HepG2 (cell line): ENCODE data around the gene GRM2. TPM values are rescaled to one million over a fixed set of nuclear protein-coding genes. Genes with fewer than 3 reads are reported as not detected.

ENCODE experiments used
- ATAC-seq: fragments of 200-7000 bp; cut with Tn5 transposase; 3 replicates; pipeline ENCODE4 v1.9.1; 2020; ENCODE audit warnings: mild to moderate bottlenecking, moderate library complexity
- BruUV-seq: library from RNA; stranded (reverse); fragments of 400-500 nt; replicated peaks from 2 replicates; lab custom pipeline; 2021; lab: Mats Ljungman, UMichigan
- CTCF ChIA-PET: fragments of 300-600 bp; formaldehyde crosslinking; extraction: SDS; loops from one replicate; lab custom pipeline; 2021; ENCODE audit warnings: low total read pairs, inconsistent platforms, low intra/inter-chr PET ratio; lab: Yijun Ruan, JAX
- POLR2A ChIA-PET: fragments of 350-600 bp; sonication (Branson Sonifier 250); formaldehyde crosslinking; loops from one replicate; lab custom pipeline; 2020; ENCODE audit warnings: antibody characterized with exemption, inconsistent platforms; lab: Yijun Ruan, JAX
- DNase-seq: peaks from one replicate; pipeline ENCODE4 v3.0.0-alpha.2; 2015; ENCODE audit warnings: low spot score
- FAIRE-seq: peaks from 3 replicates; lab custom pipeline; 2011; peaks lifted over from hg19 to GRCh38; lab: Jason Lieb, UNC
- H2AFZ ChIP-seq: one replicate; pipeline ENCODE4 v1.6.1; 2011; ENCODE audit warnings: low read length, inconsistent platforms
- H3K27ac ChIP-seq: fragments of 300-600 bp; 3 replicates; pipeline ENCODE4 v1.8.0; 2011; ENCODE audit warnings: mixed run types, mild to moderate bottlenecking, mixed read lengths, low read length, inconsistent platforms; ENCODE audit not compliant: insufficient read depth; ENCODE audit errors: extremely low read length
- H3K27me3 ChIP-seq, 2 experiments: fragments of 200-600 bp in 1 of 2; 2 replicates in 1 of 2; 3 replicates in 1 of 2; pipeline versions ENCODE4 v1.6.0 to v1.8.0; 2011; ENCODE audit warnings: low read length in 2 of 2, mild to moderate bottlenecking in 2 of 2, moderate library complexity in 2 of 2, inconsistent platforms in 1 of 2; ENCODE audit not compliant: insufficient read depth in 2 of 2, control insufficient read depth in 1 of 2
- H3K36me3 ChIP-seq, 2 experiments: fragments of 200-600 bp in 1 of 2; replicated peaks in 1 of 2; 2 replicates in 1 of 2; 3 replicates in 1 of 2; pipeline versions ENCODE4 v1.5.1 to v1.8.0; 2011; ENCODE audit warnings: low read length in 2 of 2, inconsistent platforms in 1 of 2; ENCODE audit not compliant: insufficient read depth in 2 of 2, control insufficient read depth in 1 of 2
- H3K4me1 ChIP-seq: 2 replicates; pipeline ENCODE4 v1.5.1; 2012; ENCODE audit warnings: low read length, inconsistent platforms; ENCODE audit not compliant: insufficient read depth
- H3K4me2 ChIP-seq: 2 replicates; pipeline ENCODE4 v1.6.0; 2011; ENCODE audit warnings: low read depth, low read length, inconsistent platforms
- H3K4me3 ChIP-seq, 3 experiments: fragments of 200-600 bp in 1 of 3; sonication (generic), shearing (Covaris generic) in 1 of 3; replicated peaks in 1 of 3; 2 replicates each; pipeline ENCODE4 v1.5.1; 2011 to 2016; ENCODE audit warnings: low read length in 3 of 3, inconsistent platforms in 2 of 3, low read depth in 2 of 3, mild to moderate bottlenecking in 2 of 3, control low read depth in 1 of 3, mixed read lengths in 1 of 3; ENCODE audit not compliant: insufficient read depth in 1 of 3
- H3K79me2 ChIP-seq: one replicate; pipeline ENCODE4 v1.6.1; 2011; ENCODE audit warnings: low read length, inconsistent platforms; ENCODE audit not compliant: insufficient read depth
- H3K9ac ChIP-seq: 2 replicates; pipeline ENCODE4 v1.6.0; 2011; ENCODE audit warnings: mild to moderate bottlenecking, low read depth, low read length, inconsistent platforms; ENCODE audit not compliant: insufficient read depth
- H3K9me3 ChIP-seq: 2 replicates; pipeline ENCODE4 v1.5.1; 2012; ENCODE audit warnings: mild to moderate bottlenecking, low read length
- H4K20me1 ChIP-seq: 2 replicates; pipeline ENCODE4 v1.6.0; 2011; ENCODE audit warnings: inconsistent platforms, mild to moderate bottlenecking, low read length, moderate library complexity; ENCODE audit not compliant: insufficient read depth
- ADNP ChIP-seq: sonication (generic); formaldehyde crosslinking; IDR thresholded peaks from 2 replicates; pipeline ENCODE4 v1.4.0; 2020; ENCODE audit warnings: missing genetic modification reagents
- KDM2A ChIP-seq: sonication (generic); formaldehyde crosslinking; IDR thresholded peaks from 2 replicates; pipeline ENCODE4 v1.4.0; 2020; ENCODE audit warnings: low read depth, missing genetic modification reagents, borderline replicate concordance
- MAFF ChIP-seq: IDR thresholded peaks from 2 replicates; pipeline ENCODE4 v1.6.1; 2011; ENCODE audit warnings: low read depth, low read length, improper control_type of control experiment
- MXD4 ChIP-seq: IDR thresholded peaks from 2 replicates; pipeline ENCODE4 v1.6.1; 2016; ENCODE audit warnings: mild to moderate bottlenecking, missing biosample characterization, missing genetic modification reagents
- PITX1 ChIP-seq: sonication (generic); formaldehyde crosslinking; IDR thresholded peaks from 2 replicates; pipeline ENCODE4 v1.5.1; 2020; ENCODE audit warnings: mild to moderate bottlenecking, missing genetic modification reagents
- SALL2 ChIP-seq: sonication (generic); formaldehyde crosslinking; IDR thresholded peaks from 2 replicates; pipeline ENCODE4 v1.8.1; 2023; ENCODE audit warnings: mild to moderate bottlenecking, missing genetic modification reagents, inconsistent platforms
- SMARCC2 ChIP-seq: fragments of 450-650 bp; IDR thresholded peaks from 2 replicates; pipeline ENCODE4 v1.6.1; 2017; ENCODE audit warnings: antibody characterized with exemption, mild to moderate bottlenecking
- SPEN ChIP-seq: sonication (generic); formaldehyde crosslinking; IDR thresholded peaks from 2 replicates; pipeline ENCODE4 v1.5.1; 2020; ENCODE audit warnings: low read depth, mild to moderate bottlenecking, missing genetic modification reagents
- SSRP1 ChIP-seq: IDR thresholded peaks from 2 replicates; pipeline ENCODE4 v1.6.1; 2016; ENCODE audit warnings: control low read depth
- ZFP36L2 ChIP-seq: sonication (generic); formaldehyde crosslinking; IDR thresholded peaks from 2 replicates; pipeline ENCODE4 v1.4.0; 2020; ENCODE audit warnings: missing genetic modification reagents
- ZNF136 ChIP-seq: sonication (generic); formaldehyde crosslinking; IDR thresholded peaks from 2 replicates; pipeline ENCODE4 v1.8.1; 2022; ENCODE audit warnings: low read depth, mild to moderate bottlenecking, moderate library complexity, missing genetic modification reagents
- ZNF235 ChIP-seq: sonication (generic); formaldehyde crosslinking; IDR thresholded peaks from 2 replicates; pipeline ENCODE4 v1.8.1; 2023; ENCODE audit warnings: mild to moderate bottlenecking, missing genetic modification reagents, borderline replicate concordance
- ZNF260 ChIP-seq: sonication (generic); formaldehyde crosslinking; IDR thresholded peaks from 2 replicates; pipeline ENCODE4 v1.4.0; 2020; ENCODE audit warnings: missing genetic modification reagents, low read depth, mild to moderate bottlenecking, borderline replicate concordance
- ZNF513 ChIP-seq: sonication (generic); formaldehyde crosslinking; conservative IDR thresholded peaks from 2 replicates; pipeline ENCODE4 v1.5.0; 2020; ENCODE audit warnings: missing genetic modification reagents
- ZNF703 ChIP-seq: sonication (generic); formaldehyde crosslinking; IDR thresholded peaks from 2 replicates; pipeline ENCODE4 v1.5.1; 2020; ENCODE audit warnings: missing genetic modification reagents, mild to moderate bottlenecking, moderate library complexity, borderline replicate concordance
- ZSCAN21 ChIP-seq: sonication (generic); formaldehyde crosslinking; IDR thresholded peaks from 2 replicates; pipeline ENCODE4 v1.8.0; 2022; ENCODE audit warnings: mild to moderate bottlenecking, missing genetic modification reagents, moderate library complexity, borderline replicate concordance
- WGBS: methylation state at CpG from one replicate; pipeline ENCODE4 v1.1.6; 2017; ENCODE audit warnings: low lambda C conversion rate; 5-methylcytosine and 5-hydroxymethylcytosine counted together
- in situ Hi-C: cut with HindIII; loops from 2 replicates; pipeline ENCODE4 v1.10.0; 2017; ENCODE audit warnings: low pct_unique_long_range_greater_than_20kb; ENCODE audit not compliant: extremely low pct_ligation_motif_present
- intact Hi-C: fragments of 100-400 bp; cut with micrococcal nuclease; formaldehyde crosslinking; loops from one replicate; pipeline ENCODE4 v1.10.0; 2022; ENCODE audit not compliant: unreplicated experiment
- polyA plus RNA-seq, 8 experiments: library from polyadenylated mRNA; depleted of rRNA in 3 of 8; stranded (reverse) in 7 of 8; unstranded in 1 of 8; fragments of >200 nt; fragmentation: Illumina TruSeq in 4 of 8; extraction: Trizol in 4 of 8; gene quantifications; 2 replicates each; pipeline versions ENCODE4 v1.2.1 to v1.2.3, GENCODE V29; 2011 to 2016; ENCODE audit warnings: low read depth in 4 of 8, missing spikeins in 1 of 8, mixed read lengths in 1 of 8; ENCODE audit not compliant: insufficient read depth in 1 of 8
- total RNA-seq, 5 experiments: library from RNA; depleted of rRNA; stranded (reverse); fragments of >200 nt; fragmentation: Illumina TruSeq; extraction: Trizol; gene quantifications; 2 replicates each; pipeline ENCODE4 v1.2.3, GENCODE V29; 2016; ENCODE audit warnings: low read depth in 1 of 5
- TF ChIP-seq, protein P1 (sequence below): sonication (generic); formaldehyde crosslinking; IDR thresholded peaks from 2 replicates; pipeline ENCODE4 v1.5.0; 2020; ENCODE audit warnings: mild to moderate bottlenecking, missing genetic modification reagents
- TF ChIP-seq, protein P2 (sequence below): sonication (generic); formaldehyde crosslinking; IDR thresholded peaks from 2 replicates; pipeline ENCODE4 v1.4.0; 2020; ENCODE audit warnings: missing genetic modification reagents, mild to moderate bottlenecking, borderline replicate concordance
- TF ChIP-seq, protein P3 (sequence below): sonication (generic); formaldehyde crosslinking; IDR thresholded peaks from 2 replicates; pipeline ENCODE4 v1.5.0; 2020; ENCODE audit warnings: missing genetic modification reagents, mild to moderate bottlenecking, borderline replicate concordance

Gene GRM2
- total and polyA plus RNA-seq, 2 of the 13 experiments (the other 11 are each of a cell fraction or from before 2014, with no cell fraction given), result 0.04 to 0.07 TPM

GRCh38 chr3:51682079-51682478, 24.8 kb upstream of the GRM2 start:
- DNase-seq, result peak; percentile 81
- H3K4me2 ChIP-seq, result no peak overlapping the region
- POLR2A ChIA-PET, result interaction anchor here (1.0 to 2.6 kb wide), 3 partner anchors 8 to 180 kb away, joined by 4 to 13 read pairs (median 5); no protein-coding TSS in a partner anchor
- TF ChIP-seq SMARCC2 (no peak), ZFP36L2 (CRISPR knock-in tag) (no peak), ZNF235 (no peak), KDM2A (no peak), SSRP1 (no peak), ZSCAN21 (CRISPR knock-in tag) (no peak), ZNF136 (CRISPR knock-in tag) (no peak), ZNF703 (CRISPR knock-in tag) (no peak), ZNF260 (CRISPR knock-in tag) (no peak), ZNF513 (CRISPR knock-in tag) (no peak), SPEN (CRISPR knock-in tag) (no peak), MXD4 (CRISPR knock-in tag) (no peak), SALL2 (CRISPR knock-in tag) (no peak), PITX1 (CRISPR knock-in tag) (no peak), ADNP (no peak), MAFF (peak; percentile 20; the same call in 1 of the 2 replicates)
- TF ChIP-seq, protein P1, sequence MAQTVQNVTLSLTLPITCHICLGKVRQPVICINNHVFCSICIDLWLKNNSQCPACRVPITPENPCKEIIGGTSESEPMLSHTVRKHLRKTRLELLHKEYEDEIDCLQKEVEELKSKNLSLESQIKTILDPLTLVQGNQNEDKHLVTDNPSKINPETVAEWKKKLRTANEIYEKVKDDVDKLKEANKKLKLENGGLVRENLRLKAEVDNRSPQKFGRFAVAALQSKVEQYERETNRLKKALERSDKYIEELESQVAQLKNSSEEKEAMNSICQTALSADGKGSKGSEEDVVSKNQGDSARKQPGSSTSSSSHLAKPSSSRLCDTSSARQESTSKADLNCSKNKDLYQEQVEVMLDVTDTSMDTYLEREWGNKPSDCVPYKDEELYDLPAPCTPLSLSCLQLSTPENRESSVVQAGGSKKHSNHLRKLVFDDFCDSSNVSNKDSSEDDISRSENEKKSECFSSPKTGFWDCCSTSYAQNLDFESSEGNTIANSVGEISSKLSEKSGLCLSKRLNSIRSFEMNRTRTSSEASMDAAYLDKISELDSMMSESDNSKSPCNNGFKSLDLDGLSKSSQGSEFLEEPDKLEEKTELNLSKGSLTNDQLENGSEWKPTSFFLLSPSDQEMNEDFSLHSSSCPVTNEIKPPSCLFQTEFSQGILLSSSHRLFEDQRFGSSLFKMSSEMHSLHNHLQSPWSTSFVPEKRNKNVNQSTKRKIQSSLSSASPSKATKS (CRISPR knock-in tag), result no peak
- TF ChIP-seq, protein P2, sequence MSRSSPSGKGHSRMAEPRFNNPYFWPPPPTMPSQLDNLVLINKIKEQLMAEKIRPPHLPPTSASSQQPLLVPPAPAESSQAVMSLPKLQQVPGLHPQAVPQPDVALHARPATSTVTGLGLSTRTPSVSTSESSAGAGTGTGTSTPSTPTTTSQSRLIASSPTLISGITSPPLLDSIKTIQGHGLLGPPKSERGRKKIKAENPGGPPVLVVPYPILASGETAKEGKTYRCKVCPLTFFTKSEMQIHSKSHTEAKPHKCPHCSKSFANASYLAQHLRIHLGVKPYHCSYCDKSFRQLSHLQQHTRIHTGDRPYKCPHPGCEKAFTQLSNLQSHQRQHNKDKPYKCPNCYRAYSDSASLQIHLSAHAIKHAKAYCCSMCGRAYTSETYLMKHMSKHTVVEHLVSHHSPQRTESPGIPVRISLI (CRISPR knock-in tag), result no peak
- TF ChIP-seq, protein P3, sequence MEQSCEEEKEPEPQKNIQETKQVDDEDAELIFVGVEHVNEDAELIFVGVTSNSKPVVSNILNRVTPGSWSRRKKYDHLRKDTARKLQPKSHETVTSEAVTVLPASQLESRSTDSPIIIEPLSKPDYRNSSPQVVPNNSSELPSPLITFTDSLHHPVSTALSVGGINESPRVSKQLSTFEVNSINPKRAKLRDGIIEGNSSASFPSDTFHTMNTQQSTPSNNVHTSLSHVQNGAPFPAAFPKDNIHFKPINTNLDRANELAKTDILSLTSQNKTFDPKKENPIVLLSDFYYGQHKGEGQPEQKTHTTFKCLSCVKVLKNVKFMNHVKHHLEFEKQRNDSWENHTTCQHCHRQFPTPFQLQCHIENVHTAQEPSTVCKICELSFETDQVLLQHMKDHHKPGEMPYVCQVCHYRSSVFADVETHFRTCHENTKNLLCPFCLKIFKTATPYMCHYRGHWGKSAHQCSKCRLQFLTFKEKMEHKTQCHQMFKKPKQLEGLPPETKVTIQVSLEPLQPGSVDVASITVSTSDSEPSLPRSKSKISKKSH (CRISPR knock-in tag), result no peak

More at GRCh38 chr3:51682079-51682478, 24.8 kb upstream of the GRM2 start:
- no peak overlapping the region for H3K27ac ChIP-seq
- no TSS peak for BruUV-seq
- H3K9me3 ChIP-seq, result no peaks in the 10 kb centered on the region
- intact Hi-C loops (loop anchor here (1.0 kb wide), 1 partner anchor 44 kb away; no protein-coding TSS in a partner anchor), in situ Hi-C loops (loop anchor here (5.0 kb wide), 1 partner anchor 45 kb away; no protein-coding TSS in a partner anchor)
- H3K9ac ChIP-seq, result no peak overlapping the region
- CTCF ChIA-PET, result interaction anchor here (1.0 to 2.1 kb wide), 5 partner anchors 13 to 291 kb away, joined by 3 to 11 read pairs (median 10); partner anchors contain the start of gene RBM15B
- 0 out of 2 replicates have a peak, but pooled peaks cover 12% of the 10 kb centered on the region for H3K4me1 ChIP-seq
- peaks cover 3% of the 10 kb centered on the region for H3K79me2 ChIP-seq
- peak; percentile 98 for FAIRE-seq
- peaks cover 4% of the 10 kb centered on the region; the same call in 1 of the 2 replicates for H4K20me1 ChIP-seq
- no peak overlapping the region for H3K4me3 ChIP-seq
- H2AFZ ChIP-seq, result no peak overlapping the region
- peak; percentile 93 for ATAC-seq
- 16% methylated on average over 3 of the region's 4 CpGs for WGBS
- peaks cover 18 to 39% of the 10 kb centered on the region in 2 experiments for H3K36me3 ChIP-seq
- H3K27me3 ChIP-seq, result no peaks in the 10 kb centered on the region
